ENCODE data around the gene SLC2A4RG. TPM values are rescaled to one million over a fixed set of nuclear protein-coding genes. Genes with fewer than 3 reads are reported as not detected.

The SLC2A4RG gene
- total and polyA plus RNA-seq, 2 of the 13 experiments (the other 11 are each of a cell fraction or from before 2014, with no cell fraction given): 91.4 to 95.9 TPM

- no peak for TF ChIP-seq ZFP82 (CRISPR knock-in tag; IDR thresholded peaks at IDR 0.05; ENCODE audit: borderline replicate concordance)
- TF ChIP-seq HOXD1 (CRISPR knock-in tag; IDR thresholded peaks at IDR 0.05): no peak
- no peak for TF ChIP-seq RORA (CRISPR knock-in tag; IDR thresholded peaks at IDR 0.05)
- no peak for TF ChIP-seq PHF5A (CRISPR knock-in tag; IDR thresholded peaks at IDR 0.05; ENCODE audit: low read depth, unreplicated experiment)
- no peak for TF ChIP-seq SRSF4 (IDR thresholded peaks at IDR 0.05; ENCODE audit: low read depth, low read length, poor library complexity, severe bottlenecking)
- TF ChIP-seq ZNF331 (CRISPR knock-in tag; IDR thresholded peaks at IDR 0.05): no peak
- TF ChIP-seq MAX (IDR thresholded peaks at IDR 0.05): no peak; the same call in 1 of the 2 replicates
- no peak for TF ChIP-seq RAD51 (IDR thresholded peaks at IDR 0.05; ENCODE audit: borderline replicate concordance)
- no peak for TF ChIP-seq CENPBD1 (CRISPR knock-in tag; IDR thresholded peaks at IDR 0.05; ENCODE audit: borderline replicate concordance, low read depth)
- TF ChIP-seq REST (IDR thresholded peaks at IDR 0.05; ENCODE audit: borderline replicate concordance in 1 of 2, low read depth in 1 of 2, low read length in 2 of 2): no peak
- peak; percentile 97 for TF ChIP-seq AGO1 (IDR thresholded peaks at IDR 0.05; ENCODE audit: low read depth, low read length, poor library complexity, severe bottlenecking)
- no peak for TF ChIP-seq FLYWCH1 (CRISPR knock-in tag; IDR thresholded peaks at IDR 0.05)
- TF ChIP-seq ZNF460 (CRISPR knock-in tag; IDR thresholded peaks at IDR 0.05; ENCODE audit: borderline replicate concordance): no peak
- TF ChIP-seq ZNF768 (CRISPR knock-in tag; IDR thresholded peaks at IDR 0.05): no peak; the same call in none of the 2 replicates
- no peak for TF ChIP-seq ZSCAN12 (CRISPR knock-in tag; IDR thresholded peaks at IDR 0.05)
- no peak for TF ChIP-seq ZNF572 (CRISPR knock-in tag; IDR thresholded peaks at IDR 0.05)
- no peak for TF ChIP-seq HNRNPUL1 (IDR thresholded peaks at IDR 0.05; ENCODE audit: low read depth, low read length)
- no peak; the same call in 1 of the 2 replicates for TF ChIP-seq CBX5 (CRISPR knock-in tag; IDR thresholded peaks at IDR 0.05; ENCODE audit: borderline replicate concordance)
- TF ChIP-seq STAG1 (CRISPR knock-in tag; IDR thresholded peaks at IDR 0.05): peak; percentile 18; the same call in 1 of the 2 replicates
- TF ChIP-seq ZNF564 (CRISPR knock-in tag; IDR thresholded peaks at IDR 0.05): peak; percentile 82; the same call in 1 of the 2 replicates
- TF ChIP-seq EP300 (IDR thresholded peaks at IDR 0.05; ENCODE audit: low read depth in 2 of 2, low read length in 2 of 2): no peak
- TF ChIP-seq EP300 (CRISPR knock-in tag; IDR thresholded peaks at IDR 0.05; ENCODE audit: borderline replicate concordance): no peak
- 0 out of 2 replicates have a peak, but pooled peaks have one; percentile 60 for TF ChIP-seq POLR2AphosphoS2 (IDR thresholded peaks at IDR 0.05; ENCODE audit: low read depth, low read length)
- peak; percentile 64; the same call in 1 of the 2 replicates for TF ChIP-seq ZBTB37 (CRISPR knock-in tag; IDR thresholded peaks at IDR 0.05)
- TF ChIP-seq MTA3 (CRISPR knock-in tag; IDR thresholded peaks at IDR 0.05): no peak
These were observed 2.5 kb upstream of the SLC2A4RG start (continued) for GRCh38 chr20:63736893-63737694.

All from HepG2 (cell line).